Kidney tubule cell (primary cell): ENCODE data around the gene KIF1C.
"Not testable (repeated sequence)": the region's sequence is repeated elsewhere in the genome, so short reads cannot be mapped to it uniquely, and the experiment has no call there.

Source experiments
- DNase-seq: peaks from one replicate; pipeline ENCODE4 v3.0.0-alpha.2; 2018; ENCODE audit warnings: low spot score

The KIF1C gene

GRCh38 chr17:5045496-5045895 lies 47.7 kb downstream of the KIF1C start:
- no peak for DNase-seq

GRCh38 chr17:5047446-5047845 lies 49.7 kb downstream of the KIF1C start:
- no peak for DNase-seq

GRCh38 chr17:5049314-5049841 lies 51.6 kb downstream of the KIF1C start:
- peak; percentile 26 for DNase-seq

DNA sequence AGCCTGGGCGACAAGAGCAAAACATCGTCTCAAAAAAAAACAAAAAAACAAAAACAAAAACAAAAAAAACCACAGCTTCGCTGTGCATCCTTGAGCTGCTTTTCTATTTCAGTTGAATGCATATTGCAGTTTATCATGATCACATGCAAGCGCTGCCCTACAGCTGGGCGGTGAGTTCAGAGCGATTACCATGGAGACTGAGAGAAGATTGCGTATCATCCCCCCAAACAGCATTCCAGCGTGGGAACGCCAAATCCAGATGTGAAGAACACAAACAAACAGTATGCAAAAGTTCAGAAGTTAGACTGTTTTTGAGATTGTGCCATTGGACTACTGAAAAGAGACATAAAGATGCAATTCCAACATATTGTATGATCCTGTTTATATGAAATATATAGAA lies 52.5 kb downstream of the KIF1C start:
- no peak for DNase-seq

DNA sequence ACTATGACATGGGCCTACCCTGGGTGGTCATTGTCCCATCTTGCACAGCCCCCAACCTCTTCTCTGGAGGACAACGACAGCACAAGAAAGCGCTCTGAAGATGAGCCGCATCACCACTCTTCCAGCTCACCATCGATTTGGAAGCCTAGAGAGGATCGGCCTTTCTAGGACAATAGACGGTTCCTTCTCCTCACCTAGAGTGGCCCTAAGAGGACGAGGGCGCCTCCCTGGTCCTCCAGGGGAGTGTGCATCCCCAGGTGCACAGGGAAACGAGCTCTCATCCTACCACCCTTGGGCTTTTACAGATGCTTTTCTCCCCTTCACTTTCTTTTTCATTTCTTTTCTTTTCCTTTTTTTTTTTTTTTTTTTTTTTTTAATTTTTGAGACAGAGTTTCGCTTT lies 57.8 kb downstream of the KIF1C start:
- no peak for DNase-seq

DNA sequence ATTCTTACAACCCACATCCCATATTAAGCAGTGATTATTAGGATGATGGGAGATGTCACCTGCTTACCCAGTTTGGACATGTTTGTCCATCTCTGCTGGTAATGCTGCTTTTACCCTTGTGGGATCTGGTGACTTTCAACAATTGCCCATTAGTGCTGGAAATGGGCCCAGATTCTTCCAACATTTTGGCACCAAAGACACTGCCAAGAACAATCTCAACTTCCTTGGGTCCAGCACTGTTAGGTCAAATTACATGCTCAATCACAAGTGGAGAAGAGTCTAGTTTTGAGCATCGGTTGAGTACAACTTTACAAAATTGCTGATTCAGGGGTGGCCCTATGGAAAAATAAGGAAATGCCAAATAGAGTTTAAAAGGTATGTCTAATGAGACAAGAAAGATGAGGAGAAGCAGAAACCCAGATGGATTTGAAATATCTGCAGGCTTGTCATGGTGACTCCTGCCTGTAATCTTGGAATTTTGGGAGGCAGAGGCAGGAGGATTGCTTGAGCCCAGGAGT lies 67.5 kb downstream of the KIF1C start:
- DNase-seq = no peak

GRCh38 chr17:5068236-5068635 lies 70.5 kb downstream of the KIF1C start:
- DNase-seq = no peak

- DNase-seq = peak; percentile 31
Measured at GRCh38 chr17:5069724-5070123, 72.0 kb downstream of the KIF1C start.

DNA sequence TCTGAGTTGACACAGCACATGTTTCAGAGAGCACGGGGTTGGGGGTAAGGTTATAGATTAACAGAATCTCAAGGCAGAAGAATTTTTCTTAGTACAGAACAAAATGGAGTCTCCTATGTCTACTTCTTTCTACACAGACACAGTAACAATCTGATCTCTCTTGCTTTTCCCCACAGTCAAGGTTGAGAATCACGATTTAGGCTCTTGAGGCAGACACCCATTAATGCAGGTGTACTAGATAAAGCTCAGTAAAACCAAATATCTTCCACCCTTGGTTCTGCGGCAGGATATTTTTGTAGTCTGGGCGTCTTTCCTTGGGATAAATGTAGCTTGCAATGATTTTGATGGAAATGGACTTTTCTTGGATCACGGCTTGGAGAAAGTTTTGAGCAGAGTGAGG lies 77.7 kb downstream of the KIF1C start:
- DNase-seq = not testable (repeated sequence)

DNA sequence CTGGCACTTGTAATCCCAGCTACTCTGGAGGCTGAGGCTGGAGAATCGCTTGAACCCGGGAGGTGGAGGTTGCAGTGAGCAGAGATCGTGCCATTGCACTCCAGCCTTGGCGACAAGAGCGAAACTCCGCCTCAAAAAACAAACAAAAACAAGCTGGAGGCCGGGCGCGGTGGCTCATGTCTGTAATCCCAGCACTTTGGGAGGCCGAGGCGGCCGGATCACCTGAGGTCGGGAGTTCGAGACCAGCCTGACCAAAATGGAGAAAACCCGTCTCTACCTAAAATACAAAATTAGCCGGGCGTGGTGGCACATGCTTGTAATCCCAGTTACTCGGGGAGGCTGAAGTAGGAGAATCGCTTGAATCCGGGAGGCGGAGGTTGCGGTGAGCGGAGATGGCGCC lies 79.5 kb downstream of the KIF1C start:
- not testable (repeated sequence) for DNase-seq

- no peak for DNase-seq
Measured at GRCh38 chr17:5077781-5078105, 80.0 kb downstream of the KIF1C start.
